ENCODE data around the gene SYNGAP1.
"Not testable (repeated sequence)": the region's sequence is repeated elsewhere in the genome, so short reads cannot be mapped to it uniquely, and the experiment has no call there.

Gene SYNGAP1

DNA sequence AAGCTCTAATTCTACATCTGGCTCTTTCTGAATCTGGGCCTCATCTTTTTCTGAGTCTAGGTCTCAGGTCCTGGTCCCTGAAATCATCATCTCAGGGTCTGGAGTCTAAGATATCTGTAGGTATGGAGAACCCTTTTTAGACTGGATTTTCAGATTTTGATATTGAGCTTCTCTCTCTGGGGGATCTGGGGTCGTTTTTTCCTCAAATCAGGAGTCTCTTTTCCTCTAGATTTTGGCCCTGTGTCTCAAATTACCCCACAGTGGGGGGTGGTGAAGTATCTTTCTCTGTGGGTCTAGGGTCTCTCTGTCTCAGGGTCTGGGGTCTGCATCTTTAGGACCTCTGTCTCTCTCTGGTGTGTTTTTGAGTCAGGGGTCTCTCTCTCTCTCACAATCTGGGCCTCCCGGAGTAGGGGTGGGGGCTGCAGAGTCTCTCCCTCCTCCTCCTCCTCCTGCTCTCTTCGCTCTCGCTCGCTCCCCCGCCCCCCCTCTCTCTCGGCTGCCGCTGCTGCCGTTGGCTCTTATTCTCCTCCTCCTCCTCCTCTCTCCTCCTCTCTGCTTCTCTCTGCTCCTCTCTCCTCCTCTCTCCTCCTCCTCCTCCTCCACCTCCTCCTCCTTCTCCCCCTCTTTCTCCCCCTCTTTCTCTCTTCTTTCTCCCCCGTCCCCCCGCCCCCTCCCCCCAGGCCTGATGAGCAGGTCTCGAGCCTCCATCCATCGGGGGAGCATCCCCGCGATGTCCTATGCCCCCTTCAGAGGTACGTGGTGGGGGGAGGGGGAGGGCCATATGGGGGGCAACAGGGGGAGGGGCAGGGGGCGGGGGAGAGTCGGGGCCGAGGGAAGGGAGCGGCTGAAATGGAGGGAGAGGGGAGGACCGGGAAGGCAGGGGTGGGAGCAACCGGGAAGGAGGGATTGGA lies at the start of gene SYNGAP1:
Gene SYNGAP1 (plus strand): TSS at position 486 of the 911 bp plus-strand sequence. CDS start 200 bp downstream, at position 686.
- DNase-seq (ENCODE audit: low read depth): peak; percentile 49

DNA sequence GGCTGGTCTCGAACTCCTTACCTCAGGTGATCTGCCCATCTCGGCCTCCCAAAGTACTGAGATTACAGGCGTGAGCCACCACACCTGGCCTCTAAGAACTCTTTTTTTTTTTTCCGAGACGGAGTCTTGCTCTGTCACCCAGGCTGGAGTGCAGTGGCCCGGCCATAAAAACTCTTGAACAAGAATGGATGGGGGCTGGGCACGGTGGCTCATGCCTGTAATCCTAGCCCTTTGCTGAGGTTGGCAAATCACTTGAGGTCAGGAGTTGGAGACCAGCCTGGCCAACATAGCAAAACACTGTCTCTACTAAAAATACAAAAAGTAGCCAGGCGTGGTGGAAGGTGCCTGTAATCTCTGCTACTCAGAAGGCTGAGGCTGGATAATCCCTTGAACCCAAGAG lies 48.0 kb upstream of the SYNGAP1 start:
- DNase-seq (ENCODE audit: low read depth): not testable (repeated sequence)

DNA sequence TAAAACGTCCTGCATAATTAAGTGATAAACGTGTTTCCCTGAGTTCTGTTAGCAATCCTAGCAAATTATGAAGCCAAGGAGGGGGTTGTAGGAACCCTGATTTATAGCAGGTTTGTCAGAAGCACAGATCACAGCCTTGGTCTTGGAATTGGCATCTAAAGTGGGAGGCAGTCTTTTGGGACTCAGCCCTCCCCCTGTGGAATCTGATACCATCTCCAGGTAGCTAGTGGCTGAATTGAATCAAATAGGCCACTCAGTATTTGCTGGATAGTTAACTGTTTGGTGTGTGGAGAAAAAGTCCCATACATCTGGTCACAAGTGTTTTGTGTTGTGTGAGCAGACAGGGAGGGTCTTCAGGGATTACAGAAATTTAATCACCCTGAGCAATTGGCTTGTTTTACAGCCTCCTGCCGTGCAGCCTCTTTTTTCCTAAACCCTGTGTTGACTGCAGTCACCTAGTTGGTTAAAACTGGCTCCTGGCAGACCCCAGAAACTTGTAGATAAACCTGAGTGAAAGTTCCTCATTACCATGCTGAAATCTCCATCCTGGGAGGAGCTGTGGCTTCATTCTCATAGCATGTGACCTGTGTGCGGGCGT lies 47.2 kb upstream of the SYNGAP1 start:
- no peak for DNase-seq (ENCODE audit: low read depth)

DNA sequence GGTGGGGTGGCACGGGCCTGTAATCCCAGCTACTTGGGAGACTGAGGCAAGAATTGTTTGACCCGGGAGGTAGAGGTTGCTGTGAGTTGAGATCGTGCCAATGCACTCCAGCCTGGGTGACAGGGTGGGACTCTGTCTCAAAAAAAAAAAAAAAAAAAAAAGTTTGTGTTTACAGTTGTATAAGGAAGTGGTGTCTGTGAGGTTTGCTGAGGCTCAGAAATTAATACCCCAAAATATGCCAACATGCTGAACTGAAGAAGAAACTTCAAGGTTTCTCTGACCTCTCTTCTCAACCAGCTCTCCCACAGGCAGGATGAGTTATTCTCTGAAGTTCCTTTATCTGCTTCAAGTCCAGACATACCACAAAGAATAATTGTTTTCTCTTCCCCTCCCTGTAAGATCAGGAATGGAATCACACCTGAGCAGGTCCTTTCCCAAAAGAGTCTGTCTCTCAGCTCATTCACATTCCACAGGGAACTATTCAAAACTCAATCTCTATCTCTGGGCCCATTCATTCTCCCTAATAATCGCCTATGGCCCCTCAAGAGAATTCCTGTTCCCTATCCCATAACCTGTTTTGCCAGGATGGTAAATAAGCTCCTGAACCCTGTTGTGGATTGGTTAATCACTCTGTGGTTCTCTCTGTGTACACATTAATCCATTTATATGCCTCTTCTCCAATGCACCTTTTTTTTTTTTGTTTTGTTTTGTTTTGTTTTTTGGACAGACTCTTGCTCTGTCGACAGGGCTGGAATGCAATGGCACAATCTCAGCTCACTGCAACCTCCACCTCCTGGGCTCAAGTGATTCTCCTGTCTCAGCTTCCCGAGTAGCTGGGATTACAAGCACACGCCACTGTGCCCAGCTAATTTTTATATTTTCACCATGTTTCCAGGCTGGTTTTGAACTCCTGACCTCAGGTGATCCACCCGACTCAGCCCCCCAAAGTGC lies 45.6 kb upstream of the SYNGAP1 start:
- DNase-seq (ENCODE audit: low read depth): no peak

DNA sequence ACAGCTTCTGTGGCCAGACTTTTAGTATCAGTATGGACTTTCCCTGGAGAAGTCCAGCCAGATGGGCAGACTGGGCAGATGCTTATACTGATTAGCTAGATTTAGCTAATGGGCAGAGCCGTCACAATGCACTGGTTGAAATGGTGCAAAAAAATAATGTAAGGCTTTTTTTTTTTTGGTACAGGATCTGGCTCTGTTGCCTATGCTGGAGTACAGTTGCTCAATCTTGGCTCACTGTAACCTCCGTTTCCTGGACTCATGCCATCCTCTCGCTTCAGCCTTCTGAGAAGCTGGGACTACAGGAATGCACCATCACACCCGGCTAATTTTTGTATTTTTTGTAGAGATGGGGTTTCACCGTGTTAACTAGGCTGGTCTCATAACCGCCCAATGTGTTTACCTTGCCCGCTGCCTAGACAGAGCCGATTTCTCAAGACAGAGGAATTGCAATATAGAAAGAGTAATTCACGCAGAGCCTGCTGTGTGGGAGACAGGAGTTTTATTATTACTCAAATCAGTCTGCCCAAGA lies 44.7 kb upstream of the SYNGAP1 start:
- DNase-seq (ENCODE audit: low read depth): peak; percentile 90

DNA sequence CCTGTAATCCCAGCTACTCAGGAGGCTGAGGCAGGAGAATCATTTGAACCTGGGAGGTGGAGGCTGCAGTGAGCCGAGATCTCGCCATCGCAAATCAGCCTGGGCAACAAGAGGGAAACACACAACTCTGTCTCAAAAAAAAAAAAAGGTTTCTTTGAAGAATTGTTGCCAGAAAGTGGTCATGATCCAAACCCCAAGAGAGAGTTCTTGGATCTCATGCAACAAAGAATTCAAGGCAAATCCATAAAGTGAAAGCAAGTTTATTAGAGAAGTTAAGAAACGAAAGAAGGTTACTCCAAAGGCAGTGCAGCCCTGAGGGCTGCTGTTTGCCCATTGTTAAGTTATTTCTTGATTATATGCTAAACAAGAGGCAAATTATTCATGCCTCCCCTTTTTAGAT lies 42.7 kb upstream of the SYNGAP1 start:
- no peak for DNase-seq (ENCODE audit: low read depth)

DNA sequence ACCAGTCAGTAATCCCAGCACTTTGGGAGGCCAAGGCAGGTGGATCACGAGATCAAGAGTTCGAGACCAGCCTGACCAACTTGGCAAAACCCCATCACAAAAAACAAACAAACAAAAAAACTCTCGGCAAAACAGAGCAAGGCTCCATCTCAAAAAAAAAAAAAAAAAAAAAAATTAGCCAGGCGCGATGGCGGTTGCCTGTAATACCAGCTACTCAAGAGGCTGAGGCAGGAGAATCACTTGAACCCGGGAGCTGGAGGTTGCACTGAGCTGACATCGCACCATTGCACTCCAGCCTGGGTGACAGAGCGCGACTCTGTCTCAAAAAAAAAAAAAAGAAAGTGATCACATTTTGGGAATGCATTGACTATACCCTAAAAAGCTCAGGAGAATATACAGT lies 40.7 kb upstream of the SYNGAP1 start:
- DNase-seq (ENCODE audit: low read depth): not testable (repeated sequence)

DNA sequence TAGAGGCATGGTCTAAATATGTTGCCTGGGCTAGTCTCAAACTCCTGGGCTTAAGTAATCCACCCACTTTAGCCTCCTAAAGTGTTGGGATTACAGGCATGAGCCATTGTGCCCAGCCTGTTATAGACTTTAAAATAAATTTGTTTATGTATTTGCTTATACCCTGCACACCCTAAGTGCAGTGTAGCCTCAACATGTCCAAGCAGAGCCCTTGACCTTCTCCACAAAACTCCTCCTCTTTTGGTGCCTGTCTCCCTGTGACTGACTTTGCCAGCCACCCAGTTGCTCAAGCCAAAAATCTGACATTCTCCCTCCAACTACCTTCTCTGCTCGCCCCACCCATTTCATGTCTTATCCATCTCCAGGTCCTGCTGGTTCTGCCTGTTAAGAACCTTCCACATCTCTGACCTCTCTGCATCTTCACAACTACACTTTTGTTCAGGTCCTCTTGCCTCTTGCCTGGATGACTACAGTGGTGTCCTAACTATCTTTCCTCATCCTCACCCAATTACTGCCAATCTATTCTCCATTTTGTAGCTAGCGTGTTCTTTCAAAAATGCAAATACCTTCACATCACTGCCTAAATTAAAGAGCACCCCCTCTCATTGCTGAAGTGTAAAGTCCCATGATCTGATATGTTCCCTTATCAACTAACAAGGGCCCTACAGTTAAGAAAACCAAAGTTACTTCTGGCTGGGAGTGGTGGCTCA lies 39.4 kb upstream of the SYNGAP1 start:
- DNase-seq (ENCODE audit: low read depth): no peak

DNA sequence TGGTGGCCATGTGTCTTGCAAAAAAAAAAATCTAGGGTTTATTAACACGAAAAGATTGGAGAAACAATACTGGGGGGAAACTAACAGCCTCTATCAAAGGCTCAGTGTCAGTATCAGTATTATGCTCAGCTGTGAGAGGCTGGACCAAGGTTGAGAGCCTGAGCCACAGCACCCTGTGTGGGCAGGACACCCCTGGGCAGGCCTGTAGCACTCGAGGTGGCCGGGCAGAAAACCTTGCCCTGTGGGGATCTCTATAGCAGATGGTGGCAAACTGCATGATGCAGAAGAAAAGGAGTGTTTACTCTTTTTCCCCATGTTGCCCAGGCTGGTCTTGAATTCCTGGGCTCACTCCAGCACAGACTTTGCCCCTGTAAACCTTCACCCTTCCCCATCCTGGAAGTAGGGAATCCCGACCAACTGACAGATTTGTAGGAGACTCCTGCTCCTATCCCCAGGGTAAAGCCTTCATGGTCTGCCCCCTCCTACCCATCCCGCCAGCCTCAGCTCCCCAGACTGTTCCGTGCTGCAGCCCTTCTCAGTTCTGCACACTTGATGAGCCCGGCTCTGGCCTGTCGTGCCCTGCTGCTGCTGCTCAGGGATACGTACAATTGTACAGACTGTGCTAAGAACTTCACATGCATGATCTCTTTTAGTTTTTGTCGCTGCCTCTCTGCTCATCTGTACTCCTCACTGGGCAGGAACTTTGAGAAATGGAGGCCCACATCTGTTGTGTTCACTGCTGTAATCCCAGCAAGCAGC lies 36.3 kb upstream of the SYNGAP1 start:
- DNase-seq (ENCODE audit: low read depth): no peak

DNA sequence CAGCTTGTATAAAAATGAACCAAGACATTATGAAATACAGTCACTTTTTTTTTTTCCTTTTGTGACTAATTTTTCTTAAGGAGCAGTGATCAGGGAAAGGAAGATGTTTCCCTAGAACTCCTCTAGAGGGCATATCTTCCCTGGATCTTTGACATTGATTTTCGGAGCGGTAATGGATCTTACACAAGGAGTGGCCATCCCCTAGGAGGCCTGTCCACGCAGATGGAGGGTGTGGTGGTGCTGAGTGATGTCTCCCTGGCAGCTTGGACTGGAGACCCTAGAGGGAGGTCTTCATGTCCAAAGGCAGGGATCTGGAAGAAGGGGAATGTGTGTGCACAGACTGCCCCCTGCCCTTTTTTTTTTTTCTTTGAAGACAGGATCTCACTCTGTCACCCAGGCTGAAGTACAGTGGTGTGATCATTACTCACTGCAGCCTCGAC lies 35.3 kb upstream of the SYNGAP1 start:
- peak; percentile 65 for DNase-seq (ENCODE audit: low read depth)

DNA sequence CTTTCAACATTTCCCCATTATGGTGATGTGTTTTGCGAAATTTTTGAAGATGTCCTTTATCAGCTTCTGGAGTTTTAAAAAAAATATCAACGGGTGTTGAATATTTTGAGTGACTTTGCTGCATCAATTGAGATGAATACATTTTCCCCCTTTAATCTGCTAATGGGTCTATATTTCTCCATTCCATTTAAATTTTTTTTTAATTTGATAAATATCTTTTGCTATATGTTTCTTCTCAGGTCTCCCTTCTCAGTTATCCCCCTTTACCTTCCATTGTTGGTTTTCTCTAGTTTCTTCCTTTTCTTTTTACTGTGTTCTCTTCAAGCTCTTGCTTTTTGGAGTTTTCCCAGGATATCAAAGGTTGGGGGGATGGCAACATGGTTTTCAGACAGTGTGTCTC lies 29.7 kb upstream of the SYNGAP1 start:
- no peak for DNase-seq (ENCODE audit: low read depth)

DNA sequence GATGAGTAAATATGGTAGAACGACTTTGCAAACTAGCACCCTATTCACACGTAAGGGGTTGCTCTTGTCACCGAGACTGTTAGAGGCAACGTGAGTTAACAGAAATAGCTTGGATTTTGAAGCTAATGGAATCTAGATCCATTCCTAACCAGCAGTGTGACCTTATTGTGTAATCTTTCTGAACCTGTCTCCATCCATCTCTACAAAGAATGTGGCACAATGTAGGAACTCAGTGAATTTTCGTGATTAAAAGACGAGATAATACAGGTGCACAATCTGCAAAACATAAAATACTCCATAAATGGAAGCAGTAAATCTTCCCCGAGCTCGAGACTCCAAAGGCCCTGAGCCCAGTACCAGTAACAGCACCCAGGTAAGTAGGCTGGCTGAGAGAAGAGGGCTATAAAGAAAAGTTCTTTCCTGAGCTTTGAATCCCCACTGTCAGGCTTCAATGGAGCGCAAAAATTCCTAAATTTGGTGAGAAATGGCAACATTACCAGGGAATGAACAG lies 29.0 kb upstream of the SYNGAP1 start:
- no peak for DNase-seq (ENCODE audit: low read depth)

DNA sequence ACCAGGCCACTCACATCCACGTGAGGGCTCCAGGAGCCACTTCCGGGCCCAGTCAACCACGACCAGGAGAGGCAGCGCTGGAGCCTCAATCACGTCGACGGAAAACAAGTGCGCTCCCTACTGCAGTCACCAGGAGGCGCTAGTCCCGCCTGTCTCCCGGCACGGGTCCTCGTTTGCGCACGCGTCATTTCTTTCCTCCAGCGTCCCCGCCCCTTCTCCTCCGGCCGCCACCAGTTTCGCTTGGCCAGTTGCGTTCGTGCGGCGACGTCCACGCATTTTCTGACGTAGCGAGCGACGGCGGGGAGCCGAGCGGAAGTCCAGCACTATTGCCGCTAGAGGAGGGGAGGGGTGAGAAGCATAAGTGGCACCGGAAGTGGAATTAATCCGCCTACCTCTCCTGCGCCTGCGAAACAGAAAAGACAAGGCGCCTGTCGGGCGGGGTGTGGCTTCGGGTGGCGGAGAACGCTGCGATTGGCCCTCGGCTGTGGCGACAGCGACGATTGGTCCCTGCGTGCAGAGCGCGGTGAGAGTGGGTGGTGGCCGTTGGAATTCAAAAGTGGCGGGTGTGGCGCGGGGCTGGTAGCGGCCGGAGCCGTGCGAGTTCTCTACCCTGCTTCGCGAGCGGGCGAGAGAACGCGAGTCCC lies 28.5 kb upstream of the SYNGAP1 start, which contains the start of gene KIFC1:
Gene KIFC1 (plus strand): TSS at position 546 of the 644 bp plus-strand sequence. CDS start 163 bp downstream, outside the sequence.
- peak; percentile 100 for DNase-seq (ENCODE audit: low read depth)

DNA sequence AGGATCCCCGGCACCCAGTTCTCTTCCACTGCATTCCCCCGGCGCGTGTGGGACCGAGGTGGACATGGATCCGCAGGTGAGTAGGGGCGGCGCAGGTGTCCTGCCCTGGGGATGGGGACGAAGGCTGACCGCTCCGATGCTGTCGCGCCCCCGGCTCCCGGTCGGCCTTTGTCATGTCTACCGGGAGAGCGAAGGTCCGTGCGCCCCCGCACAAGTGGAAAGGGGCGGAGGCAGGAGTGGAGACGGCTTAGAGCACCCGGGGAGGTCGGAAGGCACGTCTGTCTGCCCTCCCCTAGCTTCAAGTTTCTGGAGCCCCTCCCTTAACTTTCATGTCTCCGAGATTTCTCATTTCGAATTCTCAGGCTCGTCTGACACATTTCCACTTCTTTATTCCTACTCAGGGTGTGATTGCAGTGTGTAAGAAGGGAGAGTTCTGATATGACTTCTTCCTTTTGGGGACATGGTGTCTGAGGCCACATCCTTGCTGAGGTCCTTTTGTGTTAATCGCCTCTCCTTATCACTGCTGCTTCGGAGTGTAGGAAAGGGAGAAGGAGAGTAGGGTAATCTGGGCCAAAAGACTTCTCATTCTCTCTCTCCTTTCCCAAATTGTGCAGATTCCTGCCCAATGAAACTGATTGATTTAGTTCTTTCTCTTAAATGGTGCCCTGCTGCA lies 27.8 kb upstream of the SYNGAP1 start:
- DNase-seq (ENCODE audit: low read depth): no peak

DNA sequence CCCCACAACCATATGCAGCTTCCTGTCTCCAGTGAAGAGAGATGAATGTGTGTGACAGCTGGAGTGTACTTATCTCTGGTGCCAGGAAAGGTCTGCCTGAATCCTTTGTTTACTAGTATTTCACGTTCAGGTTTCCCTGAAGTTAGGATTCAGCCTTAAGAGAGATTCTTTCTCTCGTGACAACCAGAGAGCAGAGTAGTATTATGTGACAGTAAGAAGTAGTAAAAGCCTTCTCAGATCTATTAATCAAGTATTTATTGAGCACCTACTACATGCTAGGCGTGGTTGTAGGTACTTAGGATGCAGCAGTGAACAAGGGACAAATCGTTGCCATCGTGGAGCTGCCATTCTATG lies 27.3 kb upstream of the SYNGAP1 start:
- DNase-seq (ENCODE audit: low read depth): no peak

DNA sequence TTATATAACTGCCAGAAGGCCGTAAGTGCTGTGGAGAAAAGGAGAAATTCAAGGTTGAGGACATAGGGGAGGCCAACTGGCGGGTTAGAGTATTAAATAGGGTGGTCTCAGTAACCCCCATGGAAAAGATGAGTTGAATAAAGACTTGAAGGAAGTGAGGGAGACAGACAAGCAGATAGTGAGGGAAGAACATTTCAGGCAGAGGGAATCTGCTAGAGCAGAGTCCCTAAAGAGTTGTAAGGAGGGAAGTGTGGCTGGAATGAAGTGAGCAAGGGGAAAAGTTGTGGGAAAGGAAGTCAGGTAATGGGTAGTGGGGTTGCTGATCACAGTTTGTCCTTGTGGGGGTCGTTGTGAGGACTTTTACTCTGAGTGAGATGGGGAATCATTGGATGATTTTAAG lies 26.9 kb upstream of the SYNGAP1 start:
- DNase-seq (ENCODE audit: low read depth): no peak

DNA sequence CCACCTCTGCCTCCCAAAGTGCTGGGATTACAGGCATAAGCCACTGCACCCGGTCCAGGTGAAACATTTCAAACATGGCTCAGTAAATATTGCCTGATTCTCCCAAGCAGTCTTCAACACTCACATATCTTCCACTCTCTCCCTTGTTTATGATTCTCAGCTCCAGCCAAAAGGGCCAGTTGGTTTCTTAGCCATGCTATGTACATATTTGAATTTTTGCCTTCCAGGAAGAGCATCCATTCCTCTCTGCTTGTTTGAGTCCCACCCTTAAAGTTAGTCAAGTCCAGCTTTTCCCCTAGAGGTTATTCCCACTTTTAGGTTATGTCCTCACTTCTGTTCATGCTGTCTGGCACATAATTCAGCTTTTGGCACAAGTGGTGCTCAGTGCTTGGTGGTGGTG lies 22.3 kb upstream of the SYNGAP1 start:
- no peak for DNase-seq (ENCODE audit: low read depth)

DNA sequence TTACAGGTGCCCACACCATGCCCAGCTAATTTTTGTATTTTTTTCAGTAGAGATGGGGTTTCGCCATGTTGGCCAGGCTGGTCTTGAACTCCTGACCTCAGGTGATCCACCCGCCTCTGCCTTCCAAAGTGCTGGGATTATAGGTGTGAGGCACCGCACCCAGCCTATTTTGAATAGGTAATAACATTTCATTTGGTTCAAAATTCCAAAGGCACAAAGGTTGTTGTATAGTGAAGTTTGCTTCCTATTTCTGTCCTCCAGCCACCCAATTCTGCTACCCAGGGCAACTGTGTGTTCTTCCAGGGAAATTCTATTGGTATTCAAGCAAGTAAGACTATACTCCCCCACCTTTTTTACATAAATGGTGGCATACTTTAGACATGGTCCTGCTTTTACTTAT lies 21.3 kb upstream of the SYNGAP1 start:
- not testable (repeated sequence) for DNase-seq (ENCODE audit: low read depth)

DNA sequence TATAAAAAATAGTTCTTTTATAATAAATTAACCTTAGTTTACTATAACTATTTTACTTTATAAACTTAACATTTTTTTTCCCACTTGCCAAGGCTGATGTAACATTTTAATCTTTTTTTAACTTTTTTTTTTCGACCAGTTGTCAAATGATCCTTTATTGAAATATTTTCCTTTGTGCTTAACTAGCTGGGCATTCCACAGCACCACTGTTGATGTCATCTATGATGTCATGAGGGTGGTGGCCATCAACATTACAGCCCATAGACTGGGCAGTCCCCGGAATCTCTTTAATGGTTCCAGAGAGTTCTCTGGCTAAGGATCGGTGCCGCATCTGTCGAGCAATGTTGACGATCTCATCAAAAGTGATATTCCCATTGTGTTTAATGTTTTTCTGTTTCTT lies 20.0 kb upstream of the SYNGAP1 start:
- not testable (repeated sequence) for DNase-seq (ENCODE audit: low read depth)

Data from fibroblast of the conjunctiva (primary cell).